HG02943 (cell line): ENCODE measurements around the gene SFXN4.
"Not testable (repeated sequence)": the region's sequence is repeated elsewhere in the genome, so short reads cannot be mapped to it uniquely, and the experiment has no call there.

Experiments used
- ATAC-seq: cut with Tn5 transposase; IDR thresholded peaks from one replicate; pipeline ENCODE4 v1.9.1; 2021; ENCODE audit warnings: mild to moderate bottlenecking, low read depth, moderate library complexity; ENCODE audit not compliant: unreplicated experiment

Gene SFXN4

GRCh38 chr10:119190954-119191785, 25.7 kb upstream of the SFXN4 start:
- ATAC-seq: no peak

DNA sequence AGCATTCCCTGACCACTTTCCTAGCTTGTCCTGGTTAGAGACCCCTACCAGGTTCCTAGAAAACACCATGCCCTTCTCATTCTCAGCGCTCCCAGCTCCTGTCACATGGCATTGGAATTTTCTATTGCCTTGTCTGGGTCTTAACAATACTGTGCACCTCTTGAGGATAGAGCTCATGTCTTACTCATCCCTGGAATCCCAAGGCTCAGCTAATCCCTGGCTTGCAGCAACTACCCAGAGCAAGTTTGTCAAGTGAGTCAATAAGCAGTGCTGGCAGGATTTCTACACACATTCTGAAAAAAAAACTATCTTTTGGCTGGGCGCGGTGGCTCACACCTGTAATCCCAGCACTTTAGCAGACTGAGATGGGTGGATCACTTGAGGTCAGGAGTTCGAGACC, 24.8 kb upstream of the SFXN4 start:
- no peak for ATAC-seq

GRCh38 chr10:119189811-119190282, 24.3 kb upstream of the SFXN4 start:
- ATAC-seq: no peak

- ATAC-seq: no peak
Measured at GRCh38 chr10:119183664-119184412, 18.3 kb upstream of the SFXN4 start.

DNA sequence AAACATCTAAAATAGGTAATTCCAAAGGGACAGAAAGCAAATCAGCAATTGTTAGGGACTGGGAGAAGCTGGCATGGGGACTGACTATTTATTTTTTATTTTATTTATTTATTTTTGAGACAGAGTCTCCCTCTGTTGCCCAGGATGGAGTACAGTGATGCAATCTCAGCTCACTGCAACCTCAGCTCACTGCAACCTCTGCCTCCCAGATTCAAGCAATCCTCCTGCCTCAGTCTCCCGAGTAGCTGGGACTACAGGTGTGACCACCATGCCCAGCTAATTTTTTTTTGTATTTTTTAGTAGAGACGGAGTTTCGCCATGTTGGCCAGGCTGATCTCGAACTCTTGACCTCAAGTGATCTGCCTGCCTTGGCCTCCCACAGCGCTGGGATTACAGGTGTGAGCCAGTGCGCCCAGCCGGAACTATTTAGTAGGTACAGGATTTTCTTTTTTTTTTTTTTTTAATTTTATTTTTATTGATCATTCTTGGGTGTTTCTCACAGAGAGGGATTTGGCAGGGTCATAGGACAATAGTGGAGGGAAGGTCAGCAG, 15.4 kb upstream of the SFXN4 start:
- not testable (repeated sequence) for ATAC-seq

DNA sequence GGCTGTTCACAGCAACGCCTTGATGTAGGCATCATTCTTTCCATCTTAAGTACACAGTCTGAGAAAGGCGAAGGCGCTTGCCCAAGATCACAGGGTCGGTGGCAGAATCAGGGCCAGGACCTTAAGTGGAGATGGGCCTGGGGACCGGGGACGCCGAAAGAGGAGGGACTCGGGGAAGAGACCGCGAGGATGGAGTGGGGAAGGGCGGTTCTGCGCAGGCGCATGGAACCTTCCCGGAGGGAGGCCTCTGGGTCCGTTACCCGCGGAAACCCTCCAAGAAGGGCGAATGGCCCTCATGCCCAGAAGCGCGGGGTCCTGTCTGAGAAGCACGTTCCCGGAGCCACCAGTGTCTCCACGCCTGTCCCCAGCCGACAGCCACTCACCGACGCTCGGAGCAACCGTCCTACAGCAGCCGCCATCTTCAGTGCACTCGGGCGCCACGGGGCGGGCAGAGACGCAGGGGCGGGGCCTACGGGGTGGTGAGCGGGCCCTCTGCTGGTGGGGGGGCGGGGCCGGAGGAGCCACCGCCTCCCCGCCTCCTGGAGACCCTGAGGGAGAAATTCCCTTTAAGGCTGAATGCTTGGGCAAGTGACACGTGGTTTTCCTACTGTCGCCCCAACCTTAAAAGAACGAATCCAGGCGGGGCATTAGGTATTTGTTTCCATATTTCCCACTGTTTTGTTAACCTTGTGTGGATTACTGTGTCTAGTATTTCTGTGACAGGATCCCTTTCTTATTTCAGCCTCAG, 13.0 kb upstream of the SFXN4 start, which contains the start of gene PRDX3:
Gene PRDX3, minus strand, starts transcription at position 441 of the 748 bp plus-strand sequence. Its CDS starts 22 bp downstream, at position 419.
- peak; percentile 88 for ATAC-seq

DNA sequence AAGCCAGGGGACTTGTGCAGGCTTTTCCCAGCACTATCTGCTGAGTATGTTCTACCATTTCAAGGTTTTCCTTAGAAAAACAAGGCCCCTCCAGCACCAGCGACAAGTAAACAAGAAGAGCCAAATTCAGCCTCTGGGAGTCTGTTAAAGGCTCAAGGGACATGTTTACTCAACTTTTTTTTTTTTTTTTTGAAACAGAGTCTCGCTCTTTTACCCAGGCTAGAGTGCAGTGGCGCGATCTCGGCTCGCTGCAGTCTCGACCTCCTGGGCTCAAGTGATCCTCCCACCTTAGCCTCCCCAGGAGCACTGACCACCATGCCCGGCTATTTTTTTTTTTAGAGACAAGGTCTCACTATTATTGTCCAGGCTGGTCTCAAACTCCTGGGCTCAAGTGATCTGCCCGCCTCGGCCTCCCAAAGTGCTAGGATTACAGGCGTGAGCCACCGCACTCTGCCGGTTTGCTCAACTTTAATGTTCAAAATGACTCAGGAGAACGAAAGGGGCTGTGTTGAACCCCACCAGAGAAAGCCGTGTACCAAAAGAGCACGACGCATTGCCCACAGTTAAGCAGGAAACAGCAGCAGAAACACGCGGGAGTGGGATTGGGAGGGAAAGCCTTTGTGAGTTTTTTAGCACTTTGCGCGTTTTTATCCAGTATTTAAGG, 12.3 kb upstream of the SFXN4 start:
- ATAC-seq: peak; percentile 18

DNA sequence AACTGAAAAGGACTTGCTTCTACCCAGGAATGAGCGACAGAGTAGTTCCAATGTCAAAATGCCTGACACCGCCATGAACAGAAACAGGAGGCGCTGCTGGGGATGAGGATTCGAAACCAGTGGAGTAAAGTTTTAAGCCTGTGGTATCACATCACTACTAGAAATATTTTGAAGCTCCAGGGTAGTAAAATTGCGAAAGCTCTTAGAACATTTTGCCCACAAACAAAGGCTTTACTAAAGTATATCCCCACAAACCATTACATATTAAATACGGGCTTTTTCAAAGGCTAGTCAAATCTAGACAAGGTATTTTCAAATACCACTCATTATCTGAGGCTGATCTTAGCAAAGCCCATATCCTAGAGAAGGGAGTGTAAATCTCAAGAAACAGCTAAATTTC, 10.7 kb upstream of the SFXN4 start:
- ATAC-seq: no peak

DNA sequence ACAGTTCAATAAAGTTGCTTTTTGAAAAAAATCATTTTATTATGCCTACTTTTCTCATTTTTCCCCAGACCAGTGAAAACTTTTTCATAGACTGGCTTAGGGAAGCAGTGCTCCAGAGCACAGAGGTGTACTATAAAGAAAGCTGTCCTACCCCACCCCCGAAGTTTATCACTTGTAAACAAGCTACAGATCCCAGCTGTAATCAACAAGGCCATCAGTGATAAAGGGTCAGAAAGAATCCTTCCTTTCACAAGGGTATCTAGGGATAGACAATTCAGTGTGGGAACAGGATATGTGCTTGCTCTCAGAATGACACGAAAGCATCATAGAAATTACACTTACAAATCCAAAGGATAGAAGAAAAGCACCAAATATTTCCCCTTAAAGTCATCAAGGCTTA, 8.6 kb upstream of the SFXN4 start:
- ATAC-seq: no peak

- ATAC-seq: no peak
Measured at GRCh38 chr10:119167041-119167440, 1.5 kb upstream of the SFXN4 start.

GRCh38 chr10:119166564-119166963, 1.1 kb upstream of the SFXN4 start:
- no peak for ATAC-seq

- no peak for ATAC-seq
Measured at GRCh38 chr10:119166118-119166500, 595 bp upstream of the SFXN4 start.

DNA sequence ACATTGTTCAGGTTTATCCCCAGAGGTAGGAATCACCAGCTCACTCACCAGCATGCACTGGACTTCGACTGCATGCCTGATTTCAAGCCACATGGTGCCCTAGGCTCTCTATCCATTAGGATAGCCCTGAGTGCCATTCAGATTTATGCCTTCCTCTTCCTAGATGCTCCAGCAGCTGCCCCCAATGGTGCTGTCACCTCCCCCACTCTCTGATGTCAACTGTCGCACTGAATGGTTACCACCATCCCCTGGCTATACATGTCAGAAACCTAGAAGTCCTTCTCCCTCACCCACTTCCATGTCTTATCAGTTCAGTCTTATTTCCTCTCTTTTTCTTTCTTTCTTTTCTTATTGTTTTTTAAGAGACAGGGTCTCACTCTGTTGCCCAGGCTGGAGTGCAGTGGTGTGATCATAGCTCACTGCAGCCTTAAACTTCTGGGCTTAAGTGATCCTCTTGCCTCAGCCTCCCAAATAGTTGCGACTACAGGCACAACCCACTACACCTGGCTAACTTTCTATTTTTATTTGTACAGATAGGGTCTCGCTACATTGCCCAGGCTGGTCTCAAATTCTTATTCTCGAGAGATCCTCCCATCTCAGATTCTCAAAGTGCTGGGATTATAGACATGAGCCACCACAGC, 2.9 kb downstream of the SFXN4 start:
- ATAC-seq: no peak

DNA sequence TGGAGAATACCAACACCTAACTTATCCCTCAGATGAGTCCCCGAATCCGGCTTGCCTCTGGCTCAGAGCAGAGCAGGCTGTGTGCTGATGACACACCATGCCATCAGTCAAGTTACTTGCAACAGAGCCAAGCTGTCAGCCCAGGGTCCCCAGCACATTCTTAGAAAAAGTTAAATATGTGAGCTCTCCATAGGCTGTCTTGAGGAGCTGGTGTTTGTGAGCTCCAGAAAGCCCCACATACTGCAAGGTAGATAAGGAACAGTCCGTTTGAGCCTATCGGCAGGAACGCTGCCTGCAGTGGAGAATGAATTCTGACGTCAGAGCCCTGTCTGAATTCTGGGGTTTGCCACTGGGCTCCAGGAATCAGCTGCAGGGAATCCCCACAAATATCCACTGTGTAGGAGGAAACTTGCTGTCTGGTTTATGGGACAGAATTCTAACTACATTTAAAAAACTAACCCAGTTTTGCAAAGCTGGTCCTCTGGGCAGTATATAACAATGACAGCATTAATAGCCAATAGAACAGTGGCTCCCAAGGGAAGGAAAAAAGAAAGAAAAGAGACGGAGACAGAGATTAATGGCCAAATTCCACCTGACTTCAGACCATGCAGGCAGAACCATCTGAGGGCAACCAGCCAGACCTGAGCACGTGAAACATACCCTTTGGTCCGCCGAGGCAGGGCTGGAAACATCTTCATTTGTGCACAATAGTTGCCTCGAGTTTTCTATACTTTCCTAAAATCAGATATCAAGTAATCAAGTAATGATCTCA, 3.6 kb downstream of the SFXN4 start:
- no peak for ATAC-seq

GRCh38 chr10:119159332-119159731, 6.2 kb downstream of the SFXN4 start:
- no peak for ATAC-seq

DNA sequence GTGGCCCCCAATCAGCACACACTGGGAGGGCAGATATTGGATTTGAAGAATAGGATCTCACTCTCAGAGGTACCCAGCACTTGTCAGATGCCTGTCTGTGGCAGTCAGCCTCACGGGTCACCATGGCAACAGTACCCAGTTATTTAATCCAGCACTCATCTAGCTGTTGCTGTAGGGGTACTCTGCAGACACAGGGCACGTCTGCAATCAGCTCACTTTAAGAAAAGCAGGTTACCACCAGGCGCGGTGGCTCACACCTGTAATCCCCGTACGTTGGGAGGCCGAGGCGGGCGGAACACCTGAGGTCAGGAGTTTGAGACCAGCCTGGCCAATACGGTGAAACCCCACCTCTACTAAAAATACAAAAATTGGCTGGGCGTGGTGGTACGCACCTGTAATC, 11.9 kb downstream of the SFXN4 start:
- ATAC-seq: no peak

GRCh38 chr10:119153041-119153440, 12.5 kb downstream of the SFXN4 start:
- ATAC-seq: no peak

DNA sequence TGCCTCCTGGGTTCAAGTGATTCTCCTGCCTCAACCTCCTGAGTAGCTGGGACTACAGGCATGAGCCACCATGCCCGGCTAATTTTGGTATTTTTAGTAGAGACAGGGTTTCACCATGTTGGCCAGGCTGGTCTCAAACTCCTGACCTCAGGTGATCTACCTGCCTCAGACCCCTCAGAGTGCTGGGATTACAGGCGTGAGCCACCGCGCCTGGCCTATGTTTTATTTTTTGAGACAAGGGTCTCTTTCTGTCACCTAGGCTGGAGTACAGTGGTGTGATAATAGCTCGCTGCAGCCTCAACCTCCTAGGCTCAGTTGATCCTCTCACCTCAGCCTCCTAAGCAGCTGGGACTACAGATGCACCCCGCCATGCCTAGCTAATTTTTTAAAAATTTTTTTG, 13.9 kb downstream of the SFXN4 start:
- ATAC-seq: not testable (repeated sequence)

DNA sequence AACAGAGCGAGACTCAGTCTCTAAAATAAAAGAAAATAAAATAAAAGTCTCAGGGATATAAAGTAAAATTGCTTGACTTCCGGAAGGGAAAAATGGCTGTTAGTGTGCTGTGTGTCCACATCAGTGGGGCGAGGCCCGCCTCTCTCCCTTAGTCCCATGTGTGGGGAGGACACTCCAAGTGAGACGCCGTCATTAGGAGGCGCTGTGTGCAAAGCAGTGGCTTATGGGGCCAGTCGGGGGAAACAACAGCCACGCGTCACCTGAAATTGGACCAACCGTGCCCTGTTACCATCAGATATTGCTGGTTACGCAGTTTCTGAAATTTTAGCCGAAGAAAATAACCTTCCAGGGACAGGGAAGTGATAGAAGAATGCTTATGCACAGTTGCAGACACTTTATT, 15.8 kb downstream of the SFXN4 start:
- ATAC-seq: no peak
